HS-5 (cell line): ENCODE data around the gene OR12D1.
"Not testable (repeated sequence)": the region's sequence is repeated elsewhere in the genome, so short reads cannot be mapped to it uniquely, and the experiment has no call there.

ENCODE experiments used
- DNase-seq: peaks from one replicate; pipeline ENCODE4 v3.0.0-alpha.2; 2012; ENCODE audit warnings: low read depth

Gene OR12D1

GRCh38 chr6:29414588-29414987, at the start of gene OR12D1:
Gene OR12D1 (plus strand): TSS chr6:29414928.
- no peak for DNase-seq

- no peak for DNase-seq
These were observed 46.0 kb upstream of the OR12D1 start, which contains the start of gene OR5V1 for GRCh38 chr6:29368765-29369164. Gene OR5V1 (minus strand): TSS chr6:29368865. CDS start chr6:29356195, 12,670 bp downstream.

GRCh38 chr6:29375191-29375590, 39.5 kb upstream of the OR12D1 start, which contains the start of gene OR12D3:
Gene OR12D3 (minus strand): TSS chr6:29375291. CDS start chr6:29375287, 4 bp downstream.
- DNase-seq: no peak

GRCh38 chr6:29376003-29376402, 38.7 kb upstream of the OR12D1 start:
- no peak for DNase-seq

GRCh38 chr6:29388533-29388932, 26.2 kb upstream of the OR12D1 start:
- no peak for DNase-seq

GRCh38 chr6:29395331-29395730, 19.4 kb upstream of the OR12D1 start, which contains the start of gene OR12D2:
Gene OR12D2 (plus strand): TSS chr6:29395631. CDS start chr6:29396700, 1,069 bp downstream.
- DNase-seq: no peak

- DNase-seq: no peak
These were observed 15.2 kb upstream of the OR12D1 start for GRCh38 chr6:29399525-29399924.

- DNase-seq: no peak
These were observed 10.9 kb upstream of the OR12D1 start for GRCh38 chr6:29403801-29404200.

GRCh38 chr6:29419516-29419915, 4.8 kb downstream of the OR12D1 start:
- peak; percentile 40 for DNase-seq

GRCh38 chr6:29424168-29424567, 9.4 kb downstream of the OR12D1 start:
- no peak for DNase-seq

GRCh38 chr6:29424575-29424974, 9.8 kb downstream of the OR12D1 start:
- DNase-seq: no peak

- no peak for DNase-seq
These were observed 10.3 kb downstream of the OR12D1 start for GRCh38 chr6:29425075-29425474.

- DNase-seq: no peak
These were observed 11.9 kb downstream of the OR12D1 start for GRCh38 chr6:29426654-29427053.

- not testable (repeated sequence) for DNase-seq
These were observed 22.0 kb downstream of the OR12D1 start for GRCh38 chr6:29436730-29437129.

GRCh38 chr6:29439006-29439405, 24.3 kb downstream of the OR12D1 start, which contains the start of gene OR10C1:
Gene OR10C1 (plus strand): TSS chr6:29439306. CDS start chr6:29440016, 710 bp downstream.
- DNase-seq: no peak

- DNase-seq: no peak
These were observed 28.0 kb downstream of the OR12D1 start for GRCh38 chr6:29442719-29443118.

- not testable (repeated sequence) for DNase-seq
These were observed 29.3 kb downstream of the OR12D1 start for GRCh38 chr6:29444031-29444430.

GRCh38 chr6:29447670-29448069, 32.9 kb downstream of the OR12D1 start:
- peak; percentile 82 for DNase-seq

GRCh38 chr6:29451471-29452193, 36.9 kb downstream of the OR12D1 start:
- peak; percentile 84 for DNase-seq

- no peak for DNase-seq
These were observed 42.2 kb downstream of the OR12D1 start, which contains the start of the genes OR11A1 and OR2H1 for GRCh38 chr6:29456971-29457370. Gene OR11A1 (minus strand): TSS chr6:29457071. CDS start chr6:29427641, 29,430 bp downstream. Gene OR2H1 (plus strand): TSS chr6:29457155. CDS start chr6:29461770, 4,615 bp downstream.

- no peak for DNase-seq
These were observed 46.5 kb downstream of the OR12D1 start for GRCh38 chr6:29461021-29461814.

- no peak for DNase-seq
These were observed 47.3 kb downstream of the OR12D1 start for GRCh38 chr6:29462022-29462421.

- DNase-seq: no peak
These were observed 50.6 kb downstream of the OR12D1 start for GRCh38 chr6:29465279-29465678.
